ENCODE results near the gene FAAP100. TPM values are rescaled to one million over a fixed set of nuclear protein-coding genes. Genes with fewer than 3 reads are reported as not detected.

The FAAP100 gene
- total RNA-seq, 1 donor from 2014 or later: 15.4 TPM

DNA sequence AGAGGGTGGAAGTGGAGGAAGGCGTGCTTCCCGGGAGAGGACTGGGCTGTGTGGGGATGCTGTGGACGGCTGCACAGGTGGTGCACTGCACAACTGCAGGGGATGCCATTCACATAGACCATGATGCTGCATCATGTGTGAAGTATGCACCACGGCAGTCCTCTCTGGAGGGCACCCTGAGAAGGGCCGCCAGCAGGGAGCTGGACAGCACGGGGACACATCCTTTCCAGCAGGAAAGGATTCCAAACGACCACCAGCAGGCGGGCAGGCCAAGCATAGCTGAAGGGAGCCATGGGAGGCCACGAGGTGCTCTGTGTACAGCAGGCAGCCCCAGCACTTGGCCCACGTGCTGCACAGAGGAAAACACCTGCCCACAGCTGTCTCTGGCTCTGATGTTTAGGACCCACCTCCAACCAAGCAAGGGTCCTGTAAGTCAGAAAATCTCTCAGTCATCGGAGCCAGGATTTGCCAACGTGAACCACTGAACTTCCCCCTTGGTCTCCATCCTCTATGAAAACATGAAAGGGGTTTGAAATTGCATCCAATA lies 49.6 kb downstream of the FAAP100 start:
- DNase-seq: peak; percentile 6
- intact Hi-C loops (cut with micrococcal nuclease): no loop called here
- ATAC-seq: no peak

DNA sequence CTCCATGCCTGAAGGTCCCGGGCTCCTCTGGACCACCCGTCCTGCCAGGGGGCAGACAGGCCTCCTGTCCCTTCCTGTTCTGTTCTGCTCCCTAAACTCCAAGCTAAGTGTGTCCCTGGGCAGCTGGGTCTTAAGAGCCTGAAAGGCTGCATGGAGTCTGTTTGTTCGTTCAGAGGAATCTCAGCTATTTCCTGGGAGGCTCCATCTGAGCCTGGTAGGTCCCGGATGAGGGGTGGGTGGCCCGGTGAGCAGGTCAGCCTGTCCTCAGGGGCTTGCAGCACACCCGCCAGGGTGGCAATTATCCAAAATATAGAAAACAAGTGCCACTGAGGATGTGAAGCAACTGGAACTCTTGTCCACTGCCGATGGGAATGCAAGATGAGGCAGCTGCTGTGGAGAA lies 52.1 kb downstream of the FAAP100 start:
- ATAC-seq: no peak
- DNase-seq: no peak
- intact Hi-C loops (cut with micrococcal nuclease): no loop called here

DNA sequence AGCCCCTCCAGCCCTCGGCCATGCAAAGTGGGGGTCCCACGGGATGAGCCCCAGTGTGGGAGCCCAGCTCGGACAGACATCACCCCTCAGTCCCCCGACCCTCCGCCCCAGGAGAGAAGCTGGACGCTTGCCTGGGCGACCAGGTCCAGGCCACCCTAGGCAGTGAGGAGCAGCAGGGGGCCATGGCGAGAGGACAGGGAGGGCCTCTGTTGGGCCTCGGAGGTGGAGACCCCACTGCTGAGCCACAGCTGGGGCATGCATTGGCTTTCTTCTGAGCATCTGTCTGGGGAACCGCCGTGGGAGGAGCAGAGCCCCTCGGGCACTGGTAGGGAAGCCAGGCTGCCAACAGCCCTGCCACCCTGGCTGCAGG lies 52.6 kb downstream of the FAAP100 start:
- DNase-seq: peak; percentile 20
- no peak for ATAC-seq
- intact Hi-C loops (cut with micrococcal nuclease): no loop called here

DNA sequence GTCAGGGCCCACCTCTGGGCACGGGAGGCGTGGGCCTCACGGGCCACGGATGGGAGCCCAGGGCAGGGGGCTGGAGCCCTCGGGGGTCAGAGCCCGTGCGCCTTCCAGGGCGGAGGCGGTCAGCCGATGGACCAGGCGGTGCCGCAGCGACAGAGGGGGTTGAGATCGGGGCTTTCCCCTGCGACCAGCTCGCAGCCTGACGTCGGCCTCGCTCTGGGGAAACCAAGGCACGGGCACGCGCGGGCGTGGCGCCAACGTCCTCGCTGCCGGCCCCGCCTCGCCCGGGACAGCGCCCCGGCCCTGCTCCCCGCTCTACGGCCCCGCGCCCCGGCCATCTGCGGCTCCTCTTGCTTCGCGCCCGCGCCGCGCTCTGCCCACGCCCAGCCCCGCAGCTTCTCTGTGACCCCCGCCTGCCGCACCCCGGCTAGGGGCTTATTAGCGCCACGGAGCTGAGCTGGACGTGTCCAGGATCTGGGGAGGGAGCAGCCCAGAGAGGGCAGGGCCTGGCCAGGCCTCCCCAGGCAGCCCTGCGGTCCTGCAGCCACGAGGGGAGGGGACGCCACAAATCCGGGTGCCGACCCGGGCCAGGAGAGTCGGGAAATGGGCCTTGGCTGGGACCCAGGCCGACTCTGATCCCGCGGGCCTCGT lies 53.1 kb downstream of the FAAP100 start:
- intact Hi-C loops (cut with micrococcal nuclease): no loop called here
- ATAC-seq (no peak), DNase-seq (peak; percentile 27)

DNA sequence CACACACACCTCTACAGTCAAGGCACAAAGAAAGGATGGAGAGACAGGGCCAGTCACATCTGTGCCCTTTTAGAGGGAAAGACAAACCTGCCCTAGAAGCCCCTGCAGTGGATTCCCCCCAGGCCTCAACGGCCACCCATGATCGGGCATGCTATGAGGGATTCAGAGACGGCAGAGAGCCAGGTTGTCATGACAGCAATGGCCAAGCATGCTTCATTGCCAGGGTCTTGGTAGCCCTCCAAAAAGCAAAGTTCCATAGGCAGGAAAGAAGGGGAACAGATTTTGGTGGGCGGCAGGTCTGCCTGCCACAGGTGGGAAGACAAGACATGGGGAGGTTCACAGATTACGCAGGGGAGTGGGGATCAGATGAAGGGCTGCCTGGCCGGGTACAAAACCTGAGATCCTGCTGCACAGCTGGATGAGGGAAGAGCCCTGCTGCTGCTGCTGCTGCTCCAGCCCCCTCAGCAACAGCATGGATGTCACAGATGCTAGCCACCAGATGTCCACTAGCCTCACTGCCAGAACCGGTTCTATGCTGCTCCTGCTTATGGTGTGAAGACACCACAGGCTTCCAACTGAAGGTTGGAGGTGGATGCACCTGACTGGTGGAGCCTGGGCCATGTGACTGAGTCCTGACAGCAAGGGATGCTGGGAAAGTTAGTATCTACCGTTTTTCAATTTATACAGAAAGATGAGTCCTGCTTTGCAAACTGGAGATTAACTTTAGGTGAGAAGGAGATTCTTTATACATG lies 57.4 kb downstream of the FAAP100 start:
- peak; percentile 13 for DNase-seq
- intact Hi-C loops (cut with micrococcal nuclease): no loop called here

DNA sequence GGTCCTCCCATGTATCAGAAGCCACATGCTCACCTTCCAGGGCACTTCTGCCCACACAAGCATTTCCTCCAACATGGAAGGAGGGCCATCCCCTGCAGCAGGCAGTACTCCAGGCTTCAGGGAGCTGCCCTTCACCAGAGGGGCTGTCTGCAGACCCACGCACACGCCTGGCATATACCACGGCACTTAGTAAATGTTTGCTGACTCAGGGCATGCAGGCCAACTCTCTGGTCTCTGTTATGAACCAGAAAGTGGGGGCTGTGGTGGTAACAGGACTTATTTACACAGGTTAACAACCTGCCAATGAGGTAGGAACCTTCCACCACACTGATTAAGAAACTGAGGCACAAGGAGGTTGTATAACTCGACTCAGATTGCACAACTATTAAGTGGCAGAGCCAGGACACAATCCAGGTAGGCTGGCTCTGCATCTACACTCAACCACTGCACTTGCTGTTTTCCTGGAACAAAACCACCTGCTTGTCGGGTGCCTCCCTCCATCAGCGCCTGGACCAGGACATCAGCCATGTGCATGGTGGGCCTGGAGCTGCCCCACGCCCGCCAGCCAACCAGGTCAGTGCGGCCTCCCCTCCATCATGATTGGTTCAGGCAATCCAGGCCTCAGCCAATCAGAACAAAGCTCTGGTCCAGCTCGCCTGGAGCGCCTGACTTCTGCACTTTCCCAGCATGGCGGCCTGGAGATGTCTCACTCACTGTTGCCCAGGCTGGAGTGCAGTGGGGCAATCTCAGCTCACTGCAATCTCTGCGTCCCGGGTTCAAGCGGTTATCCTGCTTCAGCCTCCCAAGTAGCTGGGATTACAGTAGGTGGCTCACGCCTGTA lies 58.7 kb downstream of the FAAP100 start:
- DNase-seq (peak; percentile 17), ATAC-seq (no peak)
- intact Hi-C loops (cut with micrococcal nuclease): no loop called here

More for the DNA sequence above, 57.4 kb downstream of the FAAP100 start:
- ATAC-seq: no peak

DNA sequence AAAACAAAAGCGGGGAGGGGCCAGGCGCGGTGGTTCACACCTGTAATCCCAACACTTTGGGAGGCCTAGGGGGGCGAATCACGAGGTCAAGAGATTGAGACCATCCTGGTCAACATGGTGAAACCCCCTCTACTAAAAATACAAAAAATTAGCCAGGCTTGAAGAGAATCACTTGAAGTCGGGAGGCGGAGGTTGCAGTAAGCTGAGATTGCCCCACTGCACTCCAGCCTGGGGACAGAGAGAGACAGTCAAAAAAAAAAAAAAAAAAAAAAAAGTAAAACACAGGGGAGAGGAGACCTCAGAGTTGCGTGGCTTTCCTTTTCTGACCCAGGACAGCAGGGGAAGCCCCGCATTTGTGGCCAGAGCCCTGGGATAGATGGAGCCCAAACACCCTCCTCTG lies 59.4 kb downstream of the FAAP100 start:
- peak; percentile 17 for DNase-seq
- intact Hi-C loops (cut with micrococcal nuclease): no loop called here
- ATAC-seq: no peak

DNA sequence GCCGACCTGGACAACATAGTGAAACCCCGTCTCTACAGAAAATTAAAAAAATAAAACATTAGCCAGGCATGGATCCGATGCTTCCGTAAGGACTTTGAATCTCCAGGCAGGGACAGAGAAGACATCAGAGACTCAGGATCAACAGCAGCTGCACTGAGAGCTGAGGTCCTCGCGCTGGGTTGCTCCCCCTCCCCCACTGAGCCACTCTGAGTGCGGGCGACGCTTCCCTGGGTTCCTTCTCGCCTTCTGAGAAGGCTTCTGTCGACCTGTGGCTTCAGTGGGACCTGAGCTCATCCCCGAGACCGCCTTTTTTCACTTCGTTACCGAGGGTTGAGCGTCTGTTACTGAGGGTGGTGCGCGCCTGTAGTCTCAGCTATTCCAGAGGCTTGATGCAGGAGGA lies 60.0 kb downstream of the FAAP100 start:
- intact Hi-C loops (cut with micrococcal nuclease): no loop called here
- DNase-seq (peak; percentile 9), ATAC-seq (no peak)

DNA sequence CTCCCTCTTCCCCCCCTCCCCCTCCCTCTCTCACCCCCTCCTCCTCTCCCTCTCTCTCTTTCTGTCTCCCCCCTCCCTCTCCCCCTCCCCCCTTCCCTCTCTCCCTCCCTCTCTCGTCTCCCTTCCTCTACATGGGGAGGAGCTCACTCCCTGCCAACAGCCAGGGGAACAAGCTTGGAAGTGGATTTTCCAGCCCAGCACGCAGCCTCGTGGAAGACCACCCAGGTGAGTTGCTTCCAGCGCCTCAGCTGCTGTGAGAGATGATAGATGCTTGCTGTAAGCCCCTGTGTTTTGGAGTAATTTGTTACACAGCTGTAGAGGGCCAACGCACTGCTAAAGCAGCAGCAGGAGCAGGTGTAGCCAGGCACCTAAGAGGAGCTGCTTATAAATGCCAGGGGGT lies 60.4 kb downstream of the FAAP100 start:
- DNase-seq: peak; percentile 7
- intact Hi-C loops (cut with micrococcal nuclease): no loop called here
- ATAC-seq: no peak

DNA sequence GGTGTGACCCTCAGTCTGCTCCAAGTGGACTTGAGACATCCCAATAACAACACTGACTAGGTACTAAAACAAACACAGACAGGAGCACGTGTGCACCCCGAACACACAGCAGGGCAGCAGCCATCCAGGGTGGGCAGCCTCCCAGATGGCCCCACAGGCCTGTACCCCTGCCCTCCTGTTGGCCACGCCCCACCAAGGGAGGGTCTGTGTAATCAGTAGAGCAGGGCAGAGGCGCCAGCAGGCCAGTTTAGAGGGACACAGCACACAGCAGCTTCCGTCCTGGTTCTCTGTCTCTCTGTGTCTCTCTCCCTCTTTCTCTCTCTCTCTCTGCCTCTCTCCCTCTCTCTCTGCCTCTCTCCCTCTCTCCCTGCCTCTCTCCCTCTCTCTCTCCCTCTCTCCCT lies 61.0 kb downstream of the FAAP100 start:
- peak; percentile 23 for DNase-seq
- intact Hi-C loops (cut with micrococcal nuclease): no loop called here
- ATAC-seq: no peak

DNA sequence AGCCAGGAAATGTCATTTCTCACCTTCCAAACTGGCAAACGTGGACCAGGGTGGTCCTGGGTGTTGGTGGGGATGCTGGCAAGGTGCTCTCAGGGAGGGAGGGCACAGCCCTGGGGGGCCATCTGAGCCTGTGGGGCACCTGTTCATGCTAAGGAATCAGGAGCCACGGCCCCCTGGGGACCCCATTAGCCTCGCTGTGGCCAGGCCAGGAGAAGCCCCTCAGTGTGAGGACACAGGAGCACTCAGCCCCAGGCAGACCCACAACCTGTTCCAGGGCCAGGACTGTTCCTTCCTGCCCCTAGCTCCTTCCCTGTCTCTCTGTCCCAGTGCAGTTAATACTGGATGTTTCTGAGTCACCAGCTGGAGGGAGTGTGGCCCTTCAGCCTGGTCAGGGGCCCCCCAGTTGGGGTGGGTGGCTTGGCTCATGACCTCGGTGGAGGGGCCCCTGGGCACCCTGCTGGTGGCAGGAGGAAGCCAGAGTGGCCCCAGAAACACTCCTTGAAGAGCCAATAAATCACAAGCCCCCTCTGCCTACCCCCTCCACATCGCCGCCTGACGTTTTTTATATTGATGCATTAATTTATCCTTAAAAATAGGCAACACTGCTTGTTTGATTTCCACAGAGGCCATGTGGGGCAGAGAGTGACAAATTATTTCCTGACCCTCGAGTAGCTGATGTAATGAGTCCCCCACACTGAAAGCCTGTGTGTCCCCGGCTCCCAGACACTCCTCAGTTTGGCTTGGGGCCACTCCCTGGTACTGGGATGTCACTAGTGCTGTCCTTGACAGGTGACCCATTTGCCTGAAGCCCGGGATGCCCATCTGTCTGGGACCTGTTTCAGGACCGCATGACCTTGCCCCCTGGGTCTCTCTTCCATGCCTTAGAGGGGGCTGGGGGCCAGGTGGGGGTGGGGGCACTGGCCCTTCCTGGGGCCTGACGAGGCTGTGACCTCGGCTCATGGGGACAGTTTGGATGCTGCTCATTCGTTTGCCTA lies 61.9 kb downstream of the FAAP100 start:
- ATAC-seq: no peak
- peak; percentile 18 for DNase-seq
- intact Hi-C loops (cut with micrococcal nuclease): no loop called here

Other genes with a start within 250 kb of the FAAP100 start
- 8.6 TPM for gene BAHCC1, start 156.9 kb downstream of the FAAP100 start, total RNA-seq
- 357 TPM for gene ACTG1, start 39.6 kb downstream of the FAAP100 start, total RNA-seq
- 0.50 TPM for gene FSCN2, start 24.0 kb downstream of the FAAP100 start, total RNA-seq
- 86.4 TPM for gene NPLOC4, start 84.8 kb upstream of the FAAP100 start, total RNA-seq
- not detected for gene TSPAN10, start 84.8 kb upstream of the FAAP100 start, total RNA-seq
- not detected for gene PDE6G, start 104.2 kb upstream of the FAAP100 start, total RNA-seq
- gene OXLD1, start 114.3 kb upstream of the FAAP100 start, total RNA-seq: 12.4 TPM
- gene CCDC137, start 114.4 kb upstream of the FAAP100 start, total RNA-seq: 6.2 TPM
- 12.0 TPM for gene ARL16, start 131.4 kb upstream of the FAAP100 start, total RNA-seq
- gene HGS, start 131.7 kb upstream of the FAAP100 start, total RNA-seq: 42.1 TPM
- 184 TPM for gene MRPL12, start 151.0 kb upstream of the FAAP100 start, total RNA-seq
- 8.6 TPM for gene SLC25A10, start 159.9 kb upstream of the FAAP100 start, total RNA-seq

All from left ventricle myocardium superior (tissue), 1 donor.